ENCODE measurements around the gene EID2.

EID2 gene, protein sequence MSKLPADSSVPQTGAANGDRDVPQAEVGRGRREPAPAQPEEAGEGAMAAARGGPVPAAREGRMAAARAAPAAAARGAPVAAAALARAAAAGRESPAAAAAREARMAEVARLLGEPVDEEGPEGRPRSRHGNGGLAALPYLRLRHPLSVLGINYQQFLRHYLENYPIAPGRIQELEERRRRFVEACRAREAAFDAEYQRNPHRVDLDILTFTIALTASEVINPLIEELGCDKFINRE

DNA sequence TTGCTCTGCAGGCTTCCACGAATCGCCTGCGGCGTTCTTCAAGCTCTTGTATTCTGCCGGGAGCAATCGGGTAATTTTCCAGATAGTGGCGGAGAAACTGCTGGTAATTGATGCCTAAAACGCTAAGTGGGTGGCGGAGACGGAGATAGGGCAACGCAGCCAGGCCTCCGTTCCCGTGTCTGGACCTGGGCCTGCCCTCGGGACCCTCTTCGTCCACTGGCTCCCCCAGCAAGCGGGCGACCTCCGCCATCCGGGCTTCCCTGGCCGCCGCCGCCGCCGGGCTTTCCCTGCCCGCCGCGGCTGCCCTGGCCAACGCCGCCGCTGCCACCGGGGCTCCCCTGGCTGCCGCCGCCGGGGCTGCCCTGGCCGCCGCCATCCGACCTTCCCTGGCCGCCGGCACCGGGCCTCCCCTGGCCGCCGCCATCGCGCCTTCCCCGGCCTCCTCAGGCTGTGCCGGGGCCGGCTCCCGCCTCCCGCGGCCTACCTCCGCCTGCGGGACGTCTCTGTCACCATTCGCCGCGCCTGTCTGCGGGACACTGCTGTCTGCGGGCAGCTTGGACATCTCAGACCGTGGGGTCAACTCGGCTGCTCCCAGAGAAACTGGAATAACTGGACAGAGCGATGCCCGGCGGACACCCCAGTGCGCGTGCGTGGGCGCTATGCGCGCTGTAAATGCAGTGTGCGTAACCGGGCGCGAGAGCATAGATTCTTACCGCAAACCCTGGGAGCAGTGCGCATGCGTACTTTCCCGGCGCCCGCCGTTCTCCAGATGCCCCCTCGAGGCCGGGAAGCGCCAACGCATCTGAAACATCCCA, at the start of gene EID2:
Gene EID2, minus strand, starts transcription at position 644 of the 815 bp plus-strand sequence. Its CDS starts 82 bp downstream, at position 562.
- H3K27ac ChIP-seq (ENCODE audit: low read depth, low read length): peak within 1 kb of the TSS; percentile 74; the same call in 1 of the 2 replicates
- no peaks in the 10 kb centered on the region for H3K36me3 ChIP-seq (ENCODE audit: control insufficient read depth, insufficient read depth, low read length)

DNA sequence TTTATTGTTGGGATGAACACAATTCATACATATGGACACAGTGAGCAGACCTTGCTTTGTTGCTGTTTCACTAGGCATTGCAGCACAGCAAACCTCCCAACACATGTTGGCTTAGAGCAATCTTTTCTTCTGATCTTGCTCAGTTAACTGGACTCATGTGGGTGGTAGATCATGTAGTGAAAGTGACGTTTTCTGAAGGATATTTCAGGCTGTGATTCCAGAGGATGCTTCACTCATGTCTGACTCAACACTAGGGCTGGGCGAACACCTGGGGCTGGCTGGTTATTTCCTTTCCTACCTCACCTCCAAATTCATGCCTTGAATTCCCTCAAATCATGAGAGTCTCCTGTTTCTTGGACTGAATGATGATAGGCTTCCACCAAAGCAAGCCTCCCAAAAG, 48.1 kb upstream of the EID2 start:
- no peaks in the 10 kb centered on the region for H3K4me1 ChIP-seq (ENCODE audit: control insufficient read depth, insufficient read depth, low read length)
- no peaks in the 10 kb centered on the region for H3K9me3 ChIP-seq (ENCODE audit: control insufficient read depth, insufficient read depth, low read depth, low read length)
- H3K4me3 ChIP-seq (ENCODE audit: low read depth, low read length): no peak overlapping the region
- no peak overlapping the region for H3K9ac ChIP-seq (ENCODE audit: low read length)
- peaks cover 12% of the 10 kb centered on the region; the same call in 1 of the 2 replicates for H3K27me3 ChIP-seq (ENCODE audit: control insufficient read depth, insufficient read depth, low read length)
- H3K36me3 ChIP-seq (ENCODE audit: control insufficient read depth, insufficient read depth, low read length): no peaks in the 10 kb centered on the region
- no peak overlapping the region for H3K27ac ChIP-seq (ENCODE audit: low read depth, low read length)

More for the DNA sequence above, at the start of gene EID2:
- H3K9ac ChIP-seq (ENCODE audit: low read length): peak within 1 kb of the TSS; percentile 90
- H3K27me3 ChIP-seq (ENCODE audit: control insufficient read depth, insufficient read depth, low read length): no peaks in the 10 kb centered on the region
- no peaks in the 10 kb centered on the region for H3K9me3 ChIP-seq (ENCODE audit: control insufficient read depth, insufficient read depth, low read depth, low read length)
- peaks cover 15% of the 10 kb centered on the region; the same call in 1 of the 2 replicates for H3K4me1 ChIP-seq (ENCODE audit: control insufficient read depth, insufficient read depth, low read length)
- H3K4me3 ChIP-seq (ENCODE audit: low read depth, low read length): peak within 1 kb of the TSS; percentile 96

DNA sequence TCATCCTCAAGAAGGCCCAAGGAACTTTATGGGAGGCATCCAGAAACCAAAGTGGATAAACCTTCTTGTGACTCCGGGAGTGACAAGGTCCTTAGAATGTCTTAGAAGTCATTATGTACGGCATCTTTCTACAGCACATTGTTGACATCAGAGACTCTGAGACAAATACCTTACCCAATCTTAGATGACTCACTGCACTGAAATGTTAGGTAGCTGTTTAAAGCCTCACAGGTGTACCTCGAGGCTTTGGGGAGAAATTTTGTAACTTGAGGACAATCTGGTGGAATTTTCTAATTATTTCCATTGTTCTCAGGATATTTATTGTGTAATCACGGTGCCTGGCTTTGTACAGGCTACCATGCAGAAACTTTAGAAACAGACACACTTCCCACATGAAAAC, 47.5 kb upstream of the EID2 start:
- no peaks in the 10 kb centered on the region for H3K4me1 ChIP-seq (ENCODE audit: control insufficient read depth, insufficient read depth, low read length)
- H3K4me3 ChIP-seq (ENCODE audit: low read depth, low read length): no peak overlapping the region
- H3K27me3 ChIP-seq (ENCODE audit: control insufficient read depth, insufficient read depth, low read length): peaks cover 16% of the 10 kb centered on the region; the same call in 1 of the 2 replicates
- no peaks in the 10 kb centered on the region for H3K9me3 ChIP-seq (ENCODE audit: control insufficient read depth, insufficient read depth, low read depth, low read length)
- H3K9ac ChIP-seq (ENCODE audit: low read length): no peak overlapping the region
- no peaks in the 10 kb centered on the region for H3K36me3 ChIP-seq (ENCODE audit: control insufficient read depth, insufficient read depth, low read length)
- H3K27ac ChIP-seq (ENCODE audit: low read depth, low read length): no peak overlapping the region

DNA sequence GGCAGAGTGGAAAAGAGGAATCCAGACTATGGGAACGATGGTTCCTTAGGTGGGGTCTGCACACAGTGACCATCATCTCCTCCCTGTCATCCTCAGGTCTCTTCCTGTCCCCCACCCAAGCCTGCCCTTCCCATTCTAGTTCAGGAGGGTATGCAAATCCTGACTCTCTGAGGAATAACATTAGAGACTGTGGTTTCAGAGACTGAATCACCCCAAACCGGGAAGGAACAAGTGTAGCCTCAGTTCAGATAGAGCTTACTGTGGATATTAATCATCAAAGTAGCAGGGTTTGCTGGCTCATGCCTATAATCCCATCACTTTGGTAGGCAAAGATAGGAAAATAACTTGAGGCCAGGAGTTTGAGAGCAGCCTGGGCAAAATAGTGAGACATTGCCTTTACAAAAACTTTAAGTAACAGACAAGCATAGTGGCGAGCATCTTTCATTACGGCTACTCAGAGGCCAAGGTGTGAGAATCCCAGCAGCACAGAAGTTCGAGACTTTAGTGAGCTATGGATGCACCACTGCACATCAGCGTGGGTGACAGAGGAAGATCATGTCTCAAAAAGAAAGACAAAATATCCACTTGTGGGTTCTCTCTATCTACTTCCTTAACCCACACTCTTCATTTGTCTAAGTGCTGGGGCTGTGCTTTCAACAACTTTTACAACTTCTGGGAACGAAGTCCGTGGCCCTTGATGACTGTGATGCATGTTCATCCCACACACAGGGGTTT, 43.1 kb upstream of the EID2 start:
- Histone ChIP-seq H3K27ac (ENCODE audit: low read depth, low read length) (no peak overlapping the region), H3K9me3 (ENCODE audit: control insufficient read depth, insufficient read depth, low read depth, low read length) (no peaks in the 10 kb centered on the region), H3K9ac (ENCODE audit: low read length) (no peak overlapping the region), H3K27me3 (ENCODE audit: control insufficient read depth, insufficient read depth, low read length) (peaks cover 24% of the 10 kb centered on the region; the same call in 1 of the 2 replicates), H3K4me3 (ENCODE audit: low read depth, low read length) (no peak overlapping the region), H3K4me1 (ENCODE audit: control insufficient read depth, insufficient read depth, low read length) (no peaks in the 10 kb centered on the region), H3K36me3 (ENCODE audit: control insufficient read depth, insufficient read depth, low read length) (no peaks in the 10 kb centered on the region)

DNA sequence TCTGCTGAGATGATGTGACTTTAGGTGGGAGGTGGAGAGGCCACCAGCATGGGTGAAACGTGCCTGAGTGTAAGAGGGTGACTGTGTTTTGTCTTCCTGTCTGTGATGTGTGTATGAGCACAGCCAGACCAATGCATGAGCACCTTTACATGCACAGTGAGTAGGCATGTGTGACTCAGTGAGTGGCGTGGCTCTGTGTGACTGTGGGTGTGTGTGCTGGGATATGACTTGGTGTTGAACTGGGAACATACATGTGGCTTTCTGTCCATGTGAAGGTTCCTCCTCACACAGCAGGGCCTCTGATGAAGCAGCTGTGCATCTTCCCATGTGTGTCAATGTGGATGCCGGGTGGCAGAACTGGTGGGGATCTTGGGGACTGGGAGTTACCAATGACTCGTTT, 42.5 kb upstream of the EID2 start:
- no peak overlapping the region for H3K27ac ChIP-seq (ENCODE audit: low read depth, low read length)
- peaks cover 24% of the 10 kb centered on the region; the same call in 1 of the 2 replicates for H3K27me3 ChIP-seq (ENCODE audit: control insufficient read depth, insufficient read depth, low read length)
- H3K4me3 ChIP-seq (ENCODE audit: low read depth, low read length): no peak overlapping the region
- no peaks in the 10 kb centered on the region for H3K4me1 ChIP-seq (ENCODE audit: control insufficient read depth, insufficient read depth, low read length)
- H3K9ac ChIP-seq (ENCODE audit: low read length): no peak overlapping the region
- no peaks in the 10 kb centered on the region for H3K9me3 ChIP-seq (ENCODE audit: control insufficient read depth, insufficient read depth, low read depth, low read length)
- no peaks in the 10 kb centered on the region for H3K36me3 ChIP-seq (ENCODE audit: control insufficient read depth, insufficient read depth, low read length)

DNA sequence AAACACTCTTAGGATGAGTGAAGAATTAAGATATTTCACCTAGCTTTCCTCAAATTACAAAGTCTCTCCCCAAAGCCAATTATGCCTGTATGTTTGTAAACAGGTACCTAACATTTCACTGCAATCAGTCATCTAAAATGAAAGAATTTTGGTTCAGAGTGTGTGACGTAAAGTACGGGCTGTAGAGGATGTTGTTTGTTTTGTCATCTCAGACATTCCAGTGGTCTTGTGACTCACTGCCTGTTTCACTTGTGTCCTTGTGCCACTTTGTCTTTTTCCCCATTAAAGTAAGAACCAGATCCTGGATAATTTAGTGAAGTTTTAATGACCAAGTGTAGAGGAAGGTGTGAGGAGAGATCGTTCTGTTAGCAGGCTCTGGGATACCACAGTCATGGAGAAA, 28.6 kb upstream of the EID2 start:
- H3K4me3 ChIP-seq (ENCODE audit: low read depth, low read length): no peak overlapping the region
- peaks cover 28% of the 10 kb centered on the region for H3K27me3 ChIP-seq (ENCODE audit: control insufficient read depth, insufficient read depth, low read length)
- no peak overlapping the region for H3K9ac ChIP-seq (ENCODE audit: low read length)
- no peaks in the 10 kb centered on the region for H3K36me3 ChIP-seq (ENCODE audit: control insufficient read depth, insufficient read depth, low read length)
- peaks cover 5% of the 10 kb centered on the region; the same call in 1 of the 2 replicates for H3K9me3 ChIP-seq (ENCODE audit: control insufficient read depth, insufficient read depth, low read depth, low read length)
- H3K27ac ChIP-seq (ENCODE audit: low read depth, low read length): no peak overlapping the region
- no peaks in the 10 kb centered on the region for H3K4me1 ChIP-seq (ENCODE audit: control insufficient read depth, insufficient read depth, low read length)

DNA sequence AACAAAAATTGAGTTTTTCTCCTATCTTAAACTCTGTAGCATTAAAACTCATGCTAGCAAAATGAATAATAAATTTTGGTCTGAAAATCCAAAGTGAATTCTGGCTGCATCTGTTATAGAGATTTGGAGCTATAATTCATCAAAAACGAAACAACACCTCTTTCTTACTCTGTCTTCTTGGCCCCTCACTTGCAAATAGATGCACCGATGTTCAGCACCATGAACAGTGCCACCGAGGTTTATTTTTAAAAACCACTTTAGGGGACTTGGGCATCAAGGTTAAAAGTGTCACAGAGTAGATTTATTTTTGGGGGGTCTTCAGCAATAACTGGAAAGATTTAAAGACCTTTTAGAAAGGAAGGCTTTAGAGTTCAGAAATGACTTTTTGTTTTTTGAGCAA, 26.1 kb upstream of the EID2 start:
- H3K27me3 ChIP-seq (ENCODE audit: control insufficient read depth, insufficient read depth, low read length): peaks cover 30% of the 10 kb centered on the region
- no peak overlapping the region for H3K4me3 ChIP-seq (ENCODE audit: low read depth, low read length)
- H3K9me3 ChIP-seq (ENCODE audit: control insufficient read depth, insufficient read depth, low read depth, low read length): no peaks in the 10 kb centered on the region

DNA sequence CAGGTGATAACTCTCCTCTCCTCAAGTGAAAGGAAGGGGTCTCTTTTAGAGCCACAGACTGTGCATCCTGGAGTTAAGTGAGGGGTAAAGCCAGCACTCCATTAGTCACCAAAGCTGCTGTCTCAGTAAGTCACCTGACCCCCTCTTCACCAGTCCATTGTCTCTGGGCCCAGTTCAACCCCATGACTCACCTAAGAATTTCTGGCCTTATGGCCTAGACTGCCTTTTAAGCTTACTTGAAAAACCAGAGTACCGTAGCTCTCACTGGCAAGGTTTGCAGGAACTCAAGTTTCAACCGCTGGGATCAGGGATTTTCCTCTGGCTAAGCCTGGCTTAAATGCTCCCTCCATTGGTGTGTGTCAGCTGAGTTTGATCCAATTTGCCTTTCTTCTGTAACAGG, 23.4 kb upstream of the EID2 start:
- H3K9ac ChIP-seq (ENCODE audit: low read length): no peak overlapping the region
- peaks cover 20% of the 10 kb centered on the region; the same call in 1 of the 2 replicates for H3K27me3 ChIP-seq (ENCODE audit: control insufficient read depth, insufficient read depth, low read length)
- no peaks in the 10 kb centered on the region for H3K9me3 ChIP-seq (ENCODE audit: control insufficient read depth, insufficient read depth, low read depth, low read length)
- H3K4me1 ChIP-seq (ENCODE audit: control insufficient read depth, insufficient read depth, low read length): no peaks in the 10 kb centered on the region
- H3K27ac ChIP-seq (ENCODE audit: low read depth, low read length): no peak overlapping the region
- no peaks in the 10 kb centered on the region for H3K36me3 ChIP-seq (ENCODE audit: control insufficient read depth, insufficient read depth, low read length)
- no peak overlapping the region for H3K4me3 ChIP-seq (ENCODE audit: low read depth, low read length)

More for the DNA sequence above, 26.1 kb upstream of the EID2 start:
- no peaks in the 10 kb centered on the region for H3K4me1 ChIP-seq (ENCODE audit: control insufficient read depth, insufficient read depth, low read length)
- no peak overlapping the region for H3K9ac ChIP-seq (ENCODE audit: low read length)
- H3K36me3 ChIP-seq (ENCODE audit: control insufficient read depth, insufficient read depth, low read length): no peaks in the 10 kb centered on the region
- no peak overlapping the region for H3K27ac ChIP-seq (ENCODE audit: low read depth, low read length)

DNA sequence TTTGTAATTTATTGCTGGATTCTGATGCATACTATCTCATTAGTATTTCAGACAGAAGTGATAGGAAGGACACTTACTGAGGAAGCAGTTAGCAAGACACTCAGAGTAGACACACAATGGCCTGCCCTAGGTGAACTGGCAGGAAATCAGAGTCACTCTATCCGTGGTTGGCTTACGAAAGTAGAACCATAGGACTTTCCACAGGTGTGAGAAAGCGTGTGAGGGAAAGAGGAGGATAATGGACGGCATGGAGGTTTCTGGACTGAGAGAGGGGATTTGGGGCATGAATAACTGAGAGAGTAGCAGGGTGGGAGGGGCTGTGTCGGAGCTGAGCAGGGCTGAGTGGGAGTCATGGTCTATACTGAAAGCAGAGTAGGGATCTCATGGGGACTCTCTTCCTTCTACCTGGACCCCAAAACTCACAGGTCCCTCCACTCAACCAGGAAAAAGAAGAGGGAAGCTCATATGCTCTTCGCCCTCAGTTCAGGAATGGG, 18.7 kb upstream of the EID2 start:
- Histone ChIP-seq H3K9me3 (ENCODE audit: control insufficient read depth, insufficient read depth, low read depth, low read length) (no peaks in the 10 kb centered on the region), H3K9ac (ENCODE audit: low read length) (no peak overlapping the region), H3K4me1 (ENCODE audit: control insufficient read depth, insufficient read depth, low read length) (no peaks in the 10 kb centered on the region), H3K36me3 (ENCODE audit: control insufficient read depth, insufficient read depth, low read length) (no peaks in the 10 kb centered on the region), H3K27ac (ENCODE audit: low read depth, low read length) (no peak overlapping the region), H3K27me3 (ENCODE audit: control insufficient read depth, insufficient read depth, low read length) (peaks cover 23% of the 10 kb centered on the region; the same call in 1 of the 2 replicates), H3K4me3 (ENCODE audit: low read depth, low read length) (no peak overlapping the region)

DNA sequence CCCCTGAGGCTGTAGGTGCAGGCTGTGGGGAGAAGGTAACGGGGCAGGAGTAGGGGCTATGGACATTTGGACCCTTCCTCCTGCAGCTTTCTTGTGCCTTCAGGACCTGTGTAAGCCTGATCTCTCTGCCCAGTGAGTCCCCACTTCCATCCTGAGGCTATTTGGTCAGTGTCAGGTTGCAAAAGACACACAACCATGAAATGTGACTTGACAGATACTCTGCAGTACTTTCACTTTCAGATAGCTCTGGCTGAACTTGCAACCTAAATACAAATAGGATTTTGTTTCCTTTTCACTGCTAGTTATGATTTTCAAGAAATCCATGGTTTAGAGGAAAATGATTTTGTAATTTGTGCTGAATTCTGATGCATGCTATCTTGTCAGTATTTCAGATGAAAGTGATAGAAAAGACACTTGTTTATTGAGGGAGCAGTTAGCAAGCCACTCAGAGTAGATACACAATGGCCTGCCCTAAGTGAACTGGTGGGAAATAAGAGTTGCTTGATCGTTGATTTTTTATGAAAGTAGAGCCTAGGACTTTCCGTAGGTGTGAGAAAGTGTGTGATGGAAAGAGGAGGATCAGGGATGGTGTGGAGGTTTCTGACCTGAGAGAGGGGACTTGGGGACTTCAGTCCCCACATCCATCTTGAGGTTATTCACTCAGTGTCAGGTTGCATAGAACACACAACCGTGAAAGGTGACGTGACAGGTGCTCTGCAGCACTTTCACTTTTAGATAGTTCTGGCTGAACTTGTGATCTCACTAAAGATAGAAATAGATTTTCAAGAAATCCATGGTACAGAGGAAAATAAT, 18.1 kb upstream of the EID2 start:
- H3K27ac ChIP-seq (ENCODE audit: low read depth, low read length): no peak overlapping the region
- H3K4me3 ChIP-seq (ENCODE audit: low read depth, low read length): no peak overlapping the region
- H3K27me3 ChIP-seq (ENCODE audit: control insufficient read depth, insufficient read depth, low read length): peaks cover 23% of the 10 kb centered on the region; the same call in 1 of the 2 replicates
- no peaks in the 10 kb centered on the region for H3K4me1 ChIP-seq (ENCODE audit: control insufficient read depth, insufficient read depth, low read length)
- H3K9me3 ChIP-seq (ENCODE audit: control insufficient read depth, insufficient read depth, low read depth, low read length): no peaks in the 10 kb centered on the region
- H3K9ac ChIP-seq (ENCODE audit: low read length): no peak overlapping the region
- no peaks in the 10 kb centered on the region for H3K36me3 ChIP-seq (ENCODE audit: control insufficient read depth, insufficient read depth, low read length)
